GM12865 (cell line): ENCODE results near the gene OR6X1.

ENCODE experiments used
- DNase-seq: peaks from one replicate; pipeline ENCODE4 v3.0.0; 2010; ENCODE audit warnings: low read depth
- H3K4me3 ChIP-seq: 2 replicates; pipeline ENCODE4 v1.5.1; 2011; ENCODE audit warnings: mild to moderate bottlenecking, low read depth, low read length, control low read depth
- CTCF ChIP-seq: IDR thresholded peaks from 2 replicates; pipeline ENCODE4 v1.5.1; 2011; ENCODE audit warnings: low read length, control low read depth, low read depth, inconsistent platforms; ENCODE audit not compliant: insufficient read depth; ENCODE audit errors: missing control alignments

Gene OR6X1

GRCh38 chr11:123797114-123797513, 42.8 kb upstream of the OR6X1 start:
- no peak for DNase-seq
- no peak overlapping the region for H3K4me3 ChIP-seq
- no peak for TF ChIP-seq CTCF

DNA sequence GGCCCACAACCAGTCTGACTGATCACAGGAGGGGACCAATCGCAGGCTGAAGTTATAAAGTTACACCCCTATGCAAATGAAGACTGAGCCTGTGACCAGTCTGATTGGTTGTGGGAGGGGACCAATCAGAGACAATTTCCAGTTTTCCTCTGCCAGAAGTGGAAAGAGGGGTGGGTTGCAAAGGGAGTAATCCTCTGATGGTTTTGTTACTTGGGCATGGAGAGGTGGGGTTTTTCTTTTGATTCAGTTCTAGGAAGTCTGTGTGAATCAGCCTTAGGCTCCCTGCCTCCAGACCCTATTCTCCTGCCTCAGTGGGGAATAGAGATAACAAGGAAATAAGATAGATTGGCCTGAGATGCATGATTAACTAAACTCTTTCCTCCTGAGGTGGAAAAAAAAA, 41.9 kb upstream of the OR6X1 start:
- no peak overlapping the region for H3K4me3 ChIP-seq
- DNase-seq: no peak
- no peak for TF ChIP-seq CTCF

GRCh38 chr11:123783536-123783935, 29.2 kb upstream of the OR6X1 start:
- no peak overlapping the region for H3K4me3 ChIP-seq
- no peak for DNase-seq
- TF ChIP-seq CTCF: no peak

DNA sequence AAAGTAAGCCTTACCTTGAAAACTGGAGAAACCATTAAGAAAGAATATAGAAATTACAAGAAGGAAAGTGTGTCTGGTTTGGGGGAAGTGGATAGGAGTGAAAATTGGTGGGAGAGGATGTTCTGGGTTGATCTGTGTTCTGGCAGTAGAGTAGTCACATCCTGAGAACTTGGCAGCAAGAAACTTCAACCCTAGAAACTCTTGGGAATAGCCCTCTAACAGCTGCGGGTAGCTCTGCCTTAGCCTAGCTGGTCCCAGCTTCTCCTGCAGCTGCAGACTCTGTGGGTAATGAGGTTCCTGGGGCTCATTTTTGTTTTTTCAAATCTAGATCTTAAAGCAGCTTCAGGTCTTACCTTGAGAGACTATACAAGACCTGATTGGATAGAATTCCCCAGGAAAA, 24.2 kb upstream of the OR6X1 start:
- H3K4me3 ChIP-seq: no peak overlapping the region
- TF ChIP-seq CTCF: no peak
- DNase-seq: no peak

DNA sequence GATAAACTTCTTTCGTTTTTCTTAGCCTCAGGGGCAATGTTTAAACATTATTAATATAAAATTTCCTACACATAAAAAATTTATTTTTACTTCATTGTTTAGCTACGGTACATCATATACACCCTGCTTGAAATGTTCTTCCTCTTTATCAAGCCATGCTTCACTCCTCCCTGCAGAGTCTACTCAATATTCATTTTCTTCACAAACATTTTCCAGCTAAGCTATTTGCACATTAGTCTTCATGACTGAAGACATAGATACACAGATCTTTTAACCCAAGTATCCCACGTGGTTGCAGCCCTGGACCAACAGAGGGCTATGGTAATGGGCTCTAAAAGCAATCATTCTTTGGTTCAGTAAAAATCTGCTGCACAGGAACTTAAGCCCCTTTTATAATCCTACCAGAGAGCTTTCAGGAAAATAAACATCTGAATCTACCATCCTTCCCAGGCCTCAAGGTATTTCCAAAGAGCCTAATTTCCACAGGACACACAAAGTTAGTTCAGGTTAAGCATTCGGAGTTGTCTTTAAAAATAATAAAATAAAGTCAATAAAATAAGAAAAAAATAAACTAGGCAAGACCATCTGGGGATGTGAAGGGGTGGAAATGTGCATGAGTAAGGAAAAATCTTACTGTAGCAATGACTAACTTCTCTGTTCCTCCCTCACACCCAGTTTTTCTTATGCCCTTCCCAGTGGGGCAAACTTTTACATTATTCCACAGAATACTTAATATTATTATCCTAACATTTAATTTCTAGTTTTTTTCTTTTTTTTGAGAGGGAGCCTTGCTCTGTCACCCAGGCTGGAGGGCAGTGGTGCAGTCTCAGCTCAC, 21.6 kb upstream of the OR6X1 start:
- TF ChIP-seq CTCF: no peak
- no peak for DNase-seq
- H3K4me3 ChIP-seq: no peak overlapping the region

DNA sequence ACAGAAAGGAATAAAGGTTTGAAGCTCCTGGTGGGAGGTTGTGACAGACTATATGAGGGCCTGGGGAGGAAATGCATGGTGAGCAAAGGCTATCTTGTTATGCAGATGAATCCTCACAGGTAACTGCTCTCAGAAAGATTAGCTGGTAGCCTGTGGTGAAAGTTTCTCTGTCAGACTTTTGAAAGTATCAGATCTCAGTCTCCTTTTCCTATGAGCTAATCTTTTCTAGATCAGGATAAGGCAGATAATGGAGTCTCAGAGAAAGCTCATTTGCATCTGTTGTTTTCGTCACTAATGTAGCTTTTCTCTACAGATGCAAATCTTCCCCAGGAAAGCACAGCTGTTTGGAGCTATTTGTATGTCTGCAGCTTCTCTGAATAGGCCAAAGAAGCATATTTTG, 21.0 kb upstream of the OR6X1 start:
- DNase-seq: peak; percentile 11
- TF ChIP-seq CTCF: no peak
- H3K4me3 ChIP-seq: no peak overlapping the region

DNA sequence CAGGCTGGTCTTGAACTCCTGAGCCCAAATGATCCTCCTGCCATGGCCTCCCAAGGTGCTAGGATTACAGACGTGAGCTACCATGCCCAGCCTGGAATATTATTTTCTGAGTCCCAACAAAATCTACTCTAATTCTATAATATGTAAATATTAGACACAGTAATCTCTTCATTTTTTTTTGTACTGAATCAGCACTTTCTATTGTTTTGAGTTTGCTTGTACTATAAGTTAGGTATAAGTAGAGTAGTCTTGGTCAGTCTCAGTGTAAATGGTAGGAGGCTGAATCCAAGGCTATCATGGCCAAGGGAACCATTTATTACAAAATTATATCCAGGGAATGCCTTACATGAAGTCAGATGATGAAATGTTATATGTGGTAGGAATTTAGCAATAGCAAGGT, 19.6 kb upstream of the OR6X1 start:
- DNase-seq: no peak
- no peak overlapping the region for H3K4me3 ChIP-seq
- TF ChIP-seq CTCF: no peak
